HTERT RPE-1 (cell line): ENCODE data around the gene MEIS1.

Source experiments
- in situ Hi-C: fragments of 300-500 bp; cut with MboI; formaldehyde crosslinking; loops from 4 replicates; pipeline ENCODE4 v1.14.3; 2020; ENCODE audit warnings: low sequenced_read_pairs

MEIS1 gene

GRCh38 chr2:66431274-66431642, 3.7 kb upstream of the MEIS1 start:
- in situ Hi-C loops: no loop called here

- in situ Hi-C loops: no loop called here
Observed at GRCh38 chr2:66431846-66432587, 2.9 kb upstream of the MEIS1 start.

GRCh38 chr2:66432801-66433694, 1.9 kb upstream of the MEIS1 start:
- in situ Hi-C loops: no loop called here

GRCh38 chr2:66433695-66433944, 1.3 kb upstream of the MEIS1 start:
- in situ Hi-C loops: no loop called here

GRCh38 chr2:66433945-66434678, 813 bp upstream of the MEIS1 start:
- in situ Hi-C loops: no loop called here

- in situ Hi-C loops: no loop called here
Observed at GRCh38 chr2:66435549-66435875, 587 bp downstream of the MEIS1 start.

- in situ Hi-C loops: no loop called here
Observed at GRCh38 chr2:66435963-66436362, 1.0 kb downstream of the MEIS1 start.

GRCh38 chr2:66436581-66437001, 1.7 kb downstream of the MEIS1 start:
- in situ Hi-C loops: no loop called here

GRCh38 chr2:66437109-66437690, 2.3 kb downstream of the MEIS1 start:
- in situ Hi-C loops: no loop called here

GRCh38 chr2:66437691-66438497, 3.0 kb downstream of the MEIS1 start:
- in situ Hi-C loops: no loop called here

- in situ Hi-C loops: no loop called here
Observed at GRCh38 chr2:66438498-66438833, 3.5 kb downstream of the MEIS1 start.

GRCh38 chr2:66438891-66439811, 4.2 kb downstream of the MEIS1 start:
- in situ Hi-C loops: no loop called here

GRCh38 chr2:66439812-66440542, 5.1 kb downstream of the MEIS1 start:
- in situ Hi-C loops: no loop called here

- in situ Hi-C loops: no loop called here
Observed at GRCh38 chr2:66440708-66441497, 6.0 kb downstream of the MEIS1 start.

- in situ Hi-C loops: no loop called here
Observed at GRCh38 chr2:66441581-66442320, 6.8 kb downstream of the MEIS1 start.

- in situ Hi-C loops: no loop called here
Observed at GRCh38 chr2:66442516-66443185, 7.7 kb downstream of the MEIS1 start.
